Osteocyte (in vitro differentiated cells): ENCODE data around the gene NSF. TPM values are rescaled to one million over a fixed set of nuclear protein-coding genes. Genes with fewer than 3 reads are reported as not detected.

Source experiments
- DNase-seq: peaks from one replicate; pipeline ENCODE4 v3.0.0; 2021; ENCODE audit warnings: mixed read lengths; ENCODE audit not compliant: unreplicated experiment; ENCODE audit errors: extremely low spot score
- H3K27ac Mint-ChIP-seq: one replicate; pipeline ENCODE4 v1.8.0; 2021; ENCODE audit warnings: mild to moderate bottlenecking, mixed read lengths; ENCODE audit not compliant: unreplicated experiment
- H3K27me3 Mint-ChIP-seq: one replicate; pipeline ENCODE4 v1.8.0; 2021; ENCODE audit warnings: mixed read lengths; ENCODE audit not compliant: unreplicated experiment
- H3K36me3 Mint-ChIP-seq: one replicate; pipeline ENCODE4 v1.8.0; 2021; ENCODE audit warnings: mixed read lengths; ENCODE audit not compliant: unreplicated experiment
- H3K4me1 Mint-ChIP-seq: one replicate; pipeline ENCODE4 v1.8.0; 2021; ENCODE audit warnings: mixed read lengths; ENCODE audit not compliant: unreplicated experiment
- H3K4me3 Mint-ChIP-seq: one replicate; pipeline ENCODE4 v1.8.0; 2021; ENCODE audit warnings: mild to moderate bottlenecking, moderate library complexity, mixed read lengths; ENCODE audit not compliant: unreplicated experiment
- H3K9me3 Mint-ChIP-seq: one replicate; pipeline ENCODE4 v1.8.0; 2021; ENCODE audit warnings: mixed read lengths; ENCODE audit not compliant: unreplicated experiment
- total RNA-seq: library from RNA; stranded (reverse); gene quantifications from 2 replicates; pipeline ENCODE4 v1.2.1, GENCODE V29; 2021
- TF ChIP-seq, protein P1 (sequence below): fragments of 200-600 bp; sonication (generic); IDR thresholded peaks from 2 replicates; pipeline ENCODE4 v1.5.0; 2021; ENCODE audit warnings: antibody characterized with exemption, mild to moderate bottlenecking, moderate library complexity

Gene NSF
- total RNA-seq, 1 donor from 2014 or later: 48.0 TPM

DNA sequence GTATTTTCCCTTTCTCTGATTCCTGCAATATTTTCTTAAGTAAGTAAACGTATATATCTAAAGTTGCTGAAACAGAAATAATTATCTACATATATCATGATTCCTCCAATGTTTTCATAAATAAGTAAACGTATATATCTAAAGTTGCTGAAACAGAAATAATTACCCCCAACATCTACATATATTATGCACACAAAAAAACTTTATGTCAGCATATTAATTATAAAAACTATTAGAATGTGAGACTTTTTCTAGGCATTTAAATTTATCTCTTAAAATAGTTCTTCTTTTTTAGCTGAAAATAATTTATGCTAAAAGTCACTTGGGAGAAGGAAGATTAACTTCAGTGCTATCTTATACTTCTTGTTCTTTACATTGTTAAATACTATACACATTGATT is 139.6 kb downstream of the NSF start:
- no peak for DNase-seq
- TF ChIP-seq, protein P1, sequence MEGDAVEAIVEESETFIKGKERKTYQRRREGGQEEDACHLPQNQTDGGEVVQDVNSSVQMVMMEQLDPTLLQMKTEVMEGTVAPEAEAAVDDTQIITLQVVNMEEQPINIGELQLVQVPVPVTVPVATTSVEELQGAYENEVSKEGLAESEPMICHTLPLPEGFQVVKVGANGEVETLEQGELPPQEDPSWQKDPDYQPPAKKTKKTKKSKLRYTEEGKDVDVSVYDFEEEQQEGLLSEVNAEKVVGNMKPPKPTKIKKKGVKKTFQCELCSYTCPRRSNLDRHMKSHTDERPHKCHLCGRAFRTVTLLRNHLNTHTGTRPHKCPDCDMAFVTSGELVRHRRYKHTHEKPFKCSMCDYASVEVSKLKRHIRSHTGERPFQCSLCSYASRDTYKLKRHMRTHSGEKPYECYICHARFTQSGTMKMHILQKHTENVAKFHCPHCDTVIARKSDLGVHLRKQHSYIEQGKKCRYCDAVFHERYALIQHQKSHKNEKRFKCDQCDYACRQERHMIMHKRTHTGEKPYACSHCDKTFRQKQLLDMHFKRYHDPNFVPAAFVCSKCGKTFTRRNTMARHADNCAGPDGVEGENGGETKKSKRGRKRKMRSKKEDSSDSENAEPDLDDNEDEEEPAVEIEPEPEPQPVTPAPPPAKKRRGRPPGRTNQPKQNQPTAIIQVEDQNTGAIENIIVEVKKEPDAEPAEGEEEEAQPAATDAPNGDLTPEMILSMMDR: no peak
- no peak overlapping the region for H3K27ac Mint-ChIP-seq
- H3K27me3 Mint-ChIP-seq: no peaks in the 10 kb centered on the region
- no peak overlapping the region for H3K4me3 Mint-ChIP-seq
- peaks cover 20% of the 10 kb centered on the region for H3K36me3 Mint-ChIP-seq
- peaks cover 5% of the 10 kb centered on the region for H3K4me1 Mint-ChIP-seq
- H3K9me3 Mint-ChIP-seq: no peaks in the 10 kb centered on the region

DNA sequence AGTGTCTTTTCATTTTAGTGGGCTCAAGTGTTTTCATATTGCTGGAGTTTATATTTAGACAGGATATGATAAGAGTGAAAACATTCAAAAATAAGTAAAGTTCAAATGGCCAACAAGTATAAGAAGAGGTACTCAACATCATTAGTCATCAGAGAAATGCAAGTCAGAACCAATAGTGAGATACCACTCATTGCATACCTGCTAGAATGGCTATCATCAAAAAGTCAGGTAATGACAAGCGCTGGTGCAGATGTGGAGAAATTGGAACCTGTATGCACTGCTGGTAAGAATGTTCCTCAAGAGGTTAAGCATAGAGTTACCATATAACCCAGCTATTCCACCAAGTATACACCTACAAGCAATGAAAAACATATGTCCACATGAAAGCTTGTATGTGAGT is 140.2 kb downstream of the NSF start:
- TF ChIP-seq, protein P1: no peak
- no peak overlapping the region for H3K4me3 Mint-ChIP-seq
- no peak overlapping the region for H3K27ac Mint-ChIP-seq
- H3K27me3 Mint-ChIP-seq: no peaks in the 10 kb centered on the region
- H3K4me1 Mint-ChIP-seq: peaks cover 5% of the 10 kb centered on the region
- no peaks in the 10 kb centered on the region for H3K9me3 Mint-ChIP-seq
- H3K36me3 Mint-ChIP-seq: peaks cover 20% of the 10 kb centered on the region
- no peak for DNase-seq

DNA sequence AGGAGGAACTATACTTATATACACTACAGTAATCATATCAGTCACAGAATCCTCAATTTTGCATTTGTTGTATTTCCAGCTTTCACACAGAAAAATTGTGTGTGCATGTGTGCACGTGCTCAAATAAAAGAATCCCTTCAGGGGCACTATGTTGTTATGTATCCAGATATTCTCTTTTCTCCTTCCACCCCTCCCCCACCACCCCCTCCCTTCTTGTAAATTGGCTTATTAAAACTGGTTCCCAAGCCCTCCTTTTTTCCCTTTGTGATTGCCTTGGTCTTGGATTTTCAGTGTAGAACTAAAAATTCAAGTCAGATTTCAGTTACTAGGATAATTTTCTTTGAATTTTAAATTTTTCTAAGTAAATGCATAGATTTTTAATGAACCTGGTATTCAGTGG is 141.7 kb downstream of the NSF start:
- Mint-ChIP-seq H3K4me3 (no peak overlapping the region), H3K27ac (no peak overlapping the region), H3K36me3 (peaks cover 20% of the 10 kb centered on the region), H3K4me1 (peaks cover 5% of the 10 kb centered on the region), H3K27me3 (no peaks in the 10 kb centered on the region), H3K9me3 (no peaks in the 10 kb centered on the region)
- TF ChIP-seq, protein P1: no peak
- DNase-seq: no peak

DNA sequence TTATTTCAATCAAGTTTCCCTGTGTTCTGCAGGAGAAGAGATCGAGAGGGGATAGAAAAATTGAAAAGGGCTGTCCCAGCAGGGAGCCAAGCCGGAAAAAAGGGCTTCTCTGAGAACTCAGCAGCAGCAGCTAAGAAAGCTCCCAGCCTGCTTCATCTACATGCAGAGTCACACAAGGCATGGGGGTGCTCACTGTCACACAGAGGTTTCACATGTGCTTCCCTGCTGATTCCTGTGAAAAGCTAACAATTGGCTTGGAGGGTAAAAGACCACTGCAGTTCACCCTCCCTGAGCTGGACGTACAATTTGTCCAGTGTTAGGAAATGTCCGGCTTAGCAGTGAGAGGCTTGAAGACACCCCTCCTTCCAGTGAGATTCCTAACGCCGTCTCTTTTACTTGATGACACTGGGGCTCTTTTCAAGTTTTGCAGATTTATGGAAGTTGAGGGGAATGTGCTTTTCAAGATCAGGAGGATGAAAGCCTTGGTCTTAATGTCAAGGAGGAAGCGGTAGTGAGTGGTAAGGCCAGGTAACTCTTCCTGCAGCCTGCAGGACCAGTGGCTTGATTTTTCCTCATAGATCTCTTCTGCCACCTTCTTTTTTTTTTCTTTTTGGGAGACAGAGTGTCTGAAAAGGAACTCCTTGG is 142.4 kb downstream of the NSF start:
- Mint-ChIP-seq H3K4me1 (peaks cover 5% of the 10 kb centered on the region), H3K27me3 (no peaks in the 10 kb centered on the region), H3K9me3 (no peaks in the 10 kb centered on the region), H3K36me3 (peaks cover 20% of the 10 kb centered on the region), H3K4me3 (no peak overlapping the region), H3K27ac (no peak overlapping the region)
- no peak for DNase-seq
- TF ChIP-seq, protein P1: no peak

DNA sequence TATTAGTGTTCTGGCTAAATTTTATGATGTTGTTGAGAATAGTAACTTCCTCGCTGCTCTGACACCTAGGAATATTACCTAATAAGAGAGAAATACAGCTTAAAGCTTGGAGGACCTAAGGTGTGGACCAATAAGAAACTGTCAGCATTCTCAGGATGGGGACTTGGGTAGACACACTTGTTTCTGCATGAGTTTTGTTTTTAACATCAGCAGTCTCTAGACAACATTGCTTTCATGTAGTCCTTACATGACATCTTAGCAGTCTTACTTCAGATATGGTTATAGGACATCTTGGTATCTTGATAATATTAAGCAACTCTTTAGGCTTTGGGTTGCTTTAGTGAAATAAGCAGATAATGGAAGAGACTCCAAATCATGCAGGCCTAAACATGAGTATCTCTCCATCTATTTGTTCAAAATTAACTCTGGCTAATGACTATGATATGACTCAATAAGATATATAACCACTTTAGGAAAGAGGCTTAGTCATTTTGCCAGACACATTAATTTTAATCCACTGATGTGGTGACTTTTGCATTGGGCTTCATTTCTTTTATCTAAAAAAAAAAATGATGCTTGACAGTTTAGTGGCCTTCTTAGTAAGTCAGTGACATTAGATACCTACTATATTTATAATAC is 143.5 kb downstream of the NSF start:
- Mint-ChIP-seq H3K4me3 (no peak overlapping the region), H3K36me3 (peaks cover 20% of the 10 kb centered on the region), H3K27ac (no peak overlapping the region), H3K9me3 (no peaks in the 10 kb centered on the region), H3K27me3 (no peaks in the 10 kb centered on the region), H3K4me1 (peaks cover 5% of the 10 kb centered on the region)
- TF ChIP-seq, protein P1: no peak
- no peak for DNase-seq
